Thyroid gland (tissue), 4 donors: ENCODE results near the gene APOD.

ENCODE experiments used
- CTCF ChIP-seq, 6 experiments: fragments of 200-600 bp in 3 of 6; fragments of 450-650 bp in 3 of 6; sonication (generic) in 3 of 6; IDR thresholded peaks; one replicate each; pipeline ENCODE4 v1.5.1; 2016 to 2019; ENCODE audit warnings: antibody characterized with exemption in 6 of 6, mild to moderate bottlenecking in 2 of 6, inconsistent platforms in 1 of 6, moderate library complexity in 1 of 6
- POLR2A ChIP-seq, 2 donors: fragments of 450-650 bp; IDR thresholded peaks; one replicate each; pipeline ENCODE4 v1.6.1; 2017; ENCODE audit warnings: antibody characterized with exemption in 2 of 2, mild to moderate bottlenecking in 2 of 2, moderate library complexity in 1 of 2

DNA sequence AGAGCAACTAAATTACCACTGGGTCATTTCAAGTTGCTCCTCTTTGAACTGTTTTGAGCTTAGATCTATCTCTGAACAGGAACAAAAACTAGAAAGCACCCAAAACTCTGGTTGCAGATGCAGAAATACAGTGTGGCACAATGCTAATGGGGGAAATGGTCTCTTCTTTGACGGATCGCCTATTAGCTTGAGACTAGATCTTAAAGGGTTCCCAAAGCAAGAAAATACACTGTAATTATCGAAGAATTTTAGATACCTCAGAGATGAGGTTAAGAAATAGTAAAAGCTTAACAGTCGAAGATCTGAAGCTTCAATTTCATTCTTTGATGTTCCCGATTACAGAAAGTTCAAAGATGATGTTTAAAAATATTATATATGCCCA is 41.4 kb downstream of the APOD start:
- no peak for TF ChIP-seq CTCF (IDR thresholded peaks at IDR 0.05)
- no peak for TF ChIP-seq POLR2A (IDR thresholded peaks at IDR 0.05)
